Head of caudate nucleus (tissue), 42 donors: ENCODE data around the gene DCHS1.
A peak's percentile ranks its signal among the peaks of the same experiment; 100 is the strongest.
"Not testable (repeated sequence)": the region's sequence is repeated elsewhere in the genome, so short reads cannot be mapped to it uniquely, and the experiment has no call there.

ENCODE experiments used
- DNase-seq, 42 donors: peaks; one replicate each; pipeline versions ENCODE4 v3.0.0 to v3.0.0-alpha.2; 2020 to 2021; ENCODE audit warnings: mixed read lengths in 7 of 42
- intact Hi-C: fragments of 100-400 bp; cut with DNase I; formaldehyde crosslinking; loops from one replicate; pipeline ENCODE4 v1.15.0; 2022

Gene DCHS1

GRCh38 chr11:6655790-6656583 is at the start of gene DCHS1:
Gene DCHS1 (minus strand): TSS chr11:6655809. CDS start chr11:6641613, 14,196 bp downstream.
- intact Hi-C loops = no loop called here

DNA sequence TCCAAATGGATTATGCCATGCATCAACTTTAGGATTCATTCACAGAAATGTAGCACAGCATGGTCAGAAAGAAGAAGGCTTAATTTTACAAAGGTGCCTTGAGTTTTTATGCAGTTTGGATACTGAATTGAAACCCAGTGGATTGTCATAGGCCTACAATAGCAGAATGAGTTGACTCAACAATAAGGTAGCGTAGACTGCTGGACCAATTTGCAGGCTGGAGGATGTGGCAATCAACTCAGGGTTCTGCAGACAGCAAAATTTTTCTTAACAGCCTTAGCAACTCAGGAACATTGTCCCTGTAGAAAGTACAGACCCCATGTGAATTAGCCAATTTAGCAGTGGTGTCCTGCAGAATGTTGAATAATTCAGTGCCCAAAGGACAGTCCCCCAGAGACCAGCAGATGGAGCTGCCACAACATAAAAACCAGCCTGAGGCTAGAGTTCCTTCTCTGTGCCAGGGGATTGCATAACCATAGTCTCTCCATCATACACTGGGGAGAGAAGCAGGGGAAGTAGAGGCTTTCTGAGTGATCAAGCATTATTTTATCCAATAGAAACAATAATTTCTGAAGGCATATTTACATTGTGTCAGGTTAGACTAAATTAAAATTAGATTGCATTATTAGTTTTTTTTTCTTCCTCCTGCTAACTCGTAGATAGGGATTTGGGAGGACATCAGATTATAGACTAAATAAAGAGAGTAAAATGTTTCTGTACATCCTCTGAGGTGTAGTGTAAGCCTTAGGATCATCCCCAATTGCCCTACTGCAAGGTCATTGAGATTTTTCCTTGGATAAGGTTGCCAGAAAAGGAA is 47.8 kb upstream of the DCHS1 start:
- intact Hi-C loops = no loop called here
- peak in 41 of 42 donors; percentile 6 to 85 (median 61) for DNase-seq

More at GRCh38 chr11:6655790-6656583, at the start of gene DCHS1:
- peak in 17 of 42 donors; percentile 10 to 59 (median 29) for DNase-seq

DNA sequence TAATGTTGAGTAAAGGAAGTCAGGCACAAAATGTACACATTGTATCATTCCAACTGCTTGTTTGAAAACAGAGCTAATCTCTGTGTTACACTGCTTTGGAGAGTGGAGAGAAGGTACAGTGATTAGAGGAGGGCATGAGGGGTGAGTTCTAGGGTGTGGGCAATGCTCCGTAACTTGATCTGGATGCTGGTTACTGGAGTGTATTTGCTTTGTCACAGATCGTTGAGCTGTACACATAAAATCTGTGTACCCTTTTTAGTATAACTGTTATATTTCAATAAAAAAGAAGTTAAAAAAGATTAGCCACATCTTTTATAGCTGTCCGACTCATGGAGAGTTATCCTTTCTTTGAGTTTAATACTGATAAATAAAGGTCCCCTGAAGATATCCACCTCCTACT is 46.3 kb upstream of the DCHS1 start:
- DNase-seq, intact Hi-C loops: not testable (repeated sequence)

DNA sequence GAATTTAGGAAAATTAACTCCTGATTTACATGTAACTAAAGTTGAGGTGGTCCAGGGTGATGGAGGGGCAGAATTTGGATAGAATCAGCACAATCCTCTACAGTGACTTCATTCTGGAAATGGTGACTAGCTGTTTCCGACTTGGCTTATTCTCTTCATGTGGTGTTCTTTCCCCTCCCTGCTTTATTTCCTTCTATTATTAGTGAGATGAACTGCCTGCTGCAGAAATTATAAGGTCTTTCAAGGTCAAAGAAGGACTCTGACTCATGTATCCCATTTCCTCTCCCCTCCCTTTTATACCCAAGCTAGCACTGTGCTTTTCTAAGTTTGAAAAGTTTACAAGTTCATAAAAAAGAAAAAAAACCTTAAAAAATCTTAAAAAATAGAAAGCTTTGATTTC is 39.8 kb upstream of the DCHS1 start:
- DNase-seq = no peak
- intact Hi-C loops = no loop called here

DNA sequence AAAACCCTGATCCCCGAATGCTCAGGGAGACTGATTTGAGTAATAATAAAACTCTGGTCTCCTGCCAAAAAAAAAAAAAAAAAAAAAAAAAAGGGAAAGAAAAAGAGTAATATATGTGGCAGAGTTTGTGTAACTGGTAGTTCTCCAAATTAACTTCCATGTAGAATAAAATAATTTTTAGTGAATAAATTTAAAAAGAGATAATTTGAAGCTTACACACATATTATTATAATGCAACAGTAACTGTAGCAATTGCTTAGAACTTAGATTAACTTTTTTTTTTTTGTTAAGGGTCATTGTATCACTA is 38.6 kb upstream of the DCHS1 start:
- DNase-seq = no peak
- intact Hi-C loops = no loop called here

GRCh38 chr11:6693342-6694228 is 38.0 kb upstream of the DCHS1 start:
- intact Hi-C loops = no loop called here
- DNase-seq = peak in 2 of 42 donors; percentile 9 to 26

DNA sequence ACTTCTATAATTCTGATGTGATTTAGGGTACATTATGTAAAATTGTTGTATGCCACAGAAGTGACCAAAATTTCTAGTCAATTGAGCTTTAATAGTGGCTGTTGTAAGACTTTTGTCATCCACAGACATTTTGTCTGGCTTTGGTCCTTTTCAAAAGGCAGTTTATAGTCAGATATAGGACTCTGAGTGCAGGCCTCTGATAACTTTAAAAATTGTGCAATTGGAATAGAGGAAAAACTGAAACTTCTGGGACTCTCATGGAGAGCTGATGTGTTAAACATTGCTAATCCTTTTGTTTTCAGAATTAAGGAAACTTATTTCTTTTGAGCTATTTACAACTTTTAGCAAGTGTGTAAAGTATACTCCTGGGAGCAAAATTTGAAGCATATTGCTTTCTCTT is 36.5 kb upstream of the DCHS1 start:
- no peak for DNase-seq

DNA sequence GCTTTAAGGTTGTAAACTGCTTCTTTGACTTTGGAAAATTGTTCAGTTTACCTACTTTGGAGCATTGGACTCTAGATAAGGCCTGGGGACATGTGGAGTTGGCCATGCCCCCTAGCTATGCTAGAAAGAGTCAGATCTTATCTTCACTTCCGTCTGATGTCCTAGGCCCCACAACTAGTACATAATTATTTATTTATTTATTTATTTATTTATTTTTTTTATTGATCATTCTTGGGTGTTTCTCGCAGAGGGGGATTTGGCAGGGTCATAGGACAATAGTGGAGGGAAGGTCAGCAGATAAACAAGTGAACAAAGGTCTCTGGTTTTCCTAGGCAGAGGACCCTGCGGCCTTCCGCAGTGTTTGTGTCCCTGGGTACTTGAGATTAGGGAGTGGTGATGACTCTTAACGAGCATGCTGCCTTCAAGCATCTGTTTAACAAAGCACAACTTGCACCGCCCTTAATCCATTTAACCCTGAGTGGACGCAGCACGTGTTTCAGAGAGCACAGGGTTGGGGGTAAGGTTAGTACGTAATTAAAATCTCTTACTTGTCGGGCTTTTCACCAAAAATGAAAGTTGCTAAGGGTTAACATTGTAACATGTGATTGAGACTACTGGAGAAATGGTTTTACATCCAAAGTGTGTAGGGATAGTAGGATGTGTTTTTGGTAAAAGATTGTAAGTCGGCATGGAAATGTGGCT is 35.0 kb upstream of the DCHS1 start:
- intact Hi-C loops, DNase-seq: not testable (repeated sequence)

More for the DNA sequence above, 36.5 kb upstream of the DCHS1 start:
- intact Hi-C loops = no loop called here

DNA sequence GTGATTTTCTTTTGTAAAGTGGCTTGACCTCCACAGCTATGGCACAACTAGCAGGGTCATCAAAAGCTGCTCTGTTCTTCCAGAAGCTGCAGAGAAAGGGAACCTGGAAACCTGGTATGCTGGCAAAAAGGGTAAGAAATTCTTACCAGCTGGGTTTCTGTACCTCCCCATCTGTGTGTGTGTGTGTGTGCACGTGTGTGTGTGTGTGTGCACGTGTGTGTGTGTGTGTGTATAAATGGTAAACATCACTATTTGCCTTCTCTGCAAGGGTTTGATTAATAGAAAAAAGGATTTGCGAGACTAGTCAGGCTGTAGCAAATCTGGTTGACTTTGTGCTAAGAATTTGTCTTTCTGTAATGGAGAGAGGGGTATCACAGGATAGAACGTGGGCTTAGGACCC is 32.3 kb upstream of the DCHS1 start:
- no peak for DNase-seq
- intact Hi-C loops = loop anchor here (10.0 kb wide), 1 partner anchor 303 kb away; no protein-coding TSS in a partner anchor

- no peak for DNase-seq
- intact Hi-C loops = loop anchor here (10.0 kb wide), 1 partner anchor 301 kb away; no protein-coding TSS in a partner anchor
These were observed 30.4 kb upstream of the DCHS1 start for GRCh38 chr11:6686006-6686405.

DNA sequence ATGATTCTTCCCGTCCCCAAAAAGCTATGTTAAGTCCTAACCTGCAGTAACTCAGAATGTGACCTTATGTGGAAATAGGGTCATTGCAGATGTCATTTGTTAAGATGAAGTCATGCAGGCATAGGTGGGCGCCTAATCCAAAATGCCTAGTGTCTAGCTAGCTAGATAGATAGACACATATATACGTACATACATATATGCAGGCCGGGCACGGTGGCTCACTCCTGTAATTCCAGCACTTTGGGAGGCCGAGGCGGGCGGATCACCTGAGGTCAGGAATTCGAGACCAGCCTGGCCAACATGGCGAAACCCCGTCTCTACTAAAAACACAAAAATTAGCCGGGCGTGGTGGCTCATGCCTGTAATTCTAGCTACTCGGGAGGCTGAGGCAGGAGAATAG is 28.5 kb upstream of the DCHS1 start:
- peak in 4 of 42 donors; percentile 5 to 43 (median 18) for DNase-seq
- intact Hi-C loops = loop anchor here (10.0 kb wide), 1 partner anchor 299 kb away; no protein-coding TSS in a partner anchor

- intact Hi-C loops = loop anchor here (2.0 to 10.0 kb wide), 4 partner anchors 72 to 298 kb away; partner anchors contain the start of genes ILK and RRP8
- DNase-seq = peak; percentile 95 to 99 (median 98)
These were observed 27.6 kb upstream of the DCHS1 start, which contains the start of gene MRPL17 for GRCh38 chr11:6682936-6683861. Gene MRPL17 (minus strand): TSS chr11:6683340. CDS start chr11:6683296, 44 bp downstream.

DNA sequence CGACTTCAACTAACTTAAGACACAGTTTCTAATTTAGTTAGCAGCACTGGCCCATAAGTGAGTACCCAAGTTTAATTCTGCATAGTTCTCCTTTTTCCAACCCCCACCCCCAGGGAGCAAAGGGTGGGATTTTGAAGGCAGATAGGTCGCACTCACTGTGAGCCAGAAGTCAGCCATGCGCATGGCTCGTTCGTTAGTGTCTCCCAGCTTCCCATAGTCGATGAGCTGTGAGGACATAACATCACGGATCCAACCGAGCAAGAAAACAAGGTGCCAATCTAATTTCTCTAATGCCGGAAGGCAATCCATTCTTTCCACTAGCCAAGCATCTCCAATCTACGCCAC is 27.0 kb upstream of the DCHS1 start:
- intact Hi-C loops = loop anchor here (2.0 to 10.0 kb wide), 4 partner anchors 72 to 298 kb away; partner anchors contain the start of genes ILK and RRP8
- peak in 9 of 42 donors; percentile 7 to 37 (median 20) for DNase-seq

GRCh38 chr11:6681949-6682348 is 26.3 kb upstream of the DCHS1 start:
- DNase-seq = peak in 5 of 42 donors; percentile 14 to 48 (median 21)
- intact Hi-C loops = loop anchor here (2.0 to 10.0 kb wide), 4 partner anchors 71 to 297 kb away; partner anchors contain the start of genes ILK and RRP8

DNA sequence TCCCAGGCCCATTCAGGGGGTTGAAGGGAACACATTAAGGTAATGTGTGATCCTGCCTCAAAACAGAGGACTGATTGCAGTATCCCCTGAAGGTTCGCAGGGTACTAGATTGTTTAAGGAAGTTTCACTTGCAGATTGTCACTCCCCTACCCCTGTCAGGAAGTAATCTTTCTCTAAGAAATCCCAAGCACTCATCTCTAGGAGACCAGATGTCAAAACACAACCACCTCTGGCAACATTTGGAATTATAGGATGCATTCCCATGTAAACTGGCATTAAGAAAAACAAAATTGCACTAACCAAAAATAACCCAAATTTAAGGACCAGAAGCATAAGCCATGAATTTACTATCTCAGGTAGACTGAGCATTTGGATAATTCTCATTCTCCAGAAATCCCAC is 25.9 kb upstream of the DCHS1 start:
- intact Hi-C loops = loop anchor here (10.0 kb wide), 1 partner anchor 297 kb away; no protein-coding TSS in a partner anchor

GRCh38 chr11:6677018-6677417 is 21.4 kb upstream of the DCHS1 start:
- no peak for DNase-seq
- intact Hi-C loops = no loop called here

More for the DNA sequence above, 25.9 kb upstream of the DCHS1 start:
- no peak for DNase-seq

DNA sequence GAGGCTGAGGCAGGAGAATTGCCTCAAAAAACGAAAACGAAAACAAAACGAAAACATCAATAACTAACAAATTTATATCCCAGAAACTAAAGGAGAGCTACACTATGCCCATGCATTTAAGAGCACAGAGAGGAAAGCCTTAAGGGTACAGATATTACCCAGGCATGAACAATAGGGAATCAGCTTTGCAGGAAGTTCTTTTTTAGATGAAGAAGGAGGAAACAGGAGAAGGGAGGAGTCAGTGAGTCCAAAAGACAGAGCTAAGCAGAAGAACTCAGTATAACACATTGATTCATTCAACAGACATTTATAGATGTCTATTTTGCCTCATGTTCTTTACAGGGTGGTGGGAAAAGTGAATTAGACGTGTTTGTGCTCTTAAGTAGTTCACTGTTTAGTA is 19.3 kb upstream of the DCHS1 start:
- intact Hi-C loops = no loop called here
- DNase-seq = no peak
